T1000 (cell line): ENCODE results near the gene BCKDK.
"Not testable (repeated sequence)": the region's sequence is repeated elsewhere in the genome, so short reads cannot be mapped to it uniquely, and the experiment has no call there.

Source experiments
- DNase-seq: peaks from one replicate; lab custom pipeline; 2025; ENCODE audit warnings: mixed read lengths; lab: John Stamatoyannopoulos, UW

Gene BCKDK

DNA sequence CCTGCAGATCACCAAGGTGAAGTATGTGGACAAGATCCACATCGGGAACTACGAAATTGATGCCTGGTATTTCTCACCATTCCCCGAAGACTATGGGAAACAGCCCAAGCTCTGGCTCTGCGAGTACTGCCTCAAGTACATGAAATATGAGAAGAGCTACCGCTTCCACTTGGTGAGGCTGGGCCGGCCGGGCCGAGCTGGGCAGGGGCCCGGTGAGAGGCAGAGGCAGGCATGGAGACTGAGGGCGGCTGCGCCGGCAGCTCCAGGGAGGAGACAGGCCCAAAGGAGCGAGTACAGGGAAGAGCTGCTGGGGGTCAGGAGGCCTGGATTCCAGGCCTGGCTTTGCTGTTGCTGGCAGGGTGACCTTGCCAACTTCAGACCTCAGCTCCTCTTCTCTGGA lies 19.0 kb downstream of the BCKDK start:
- no peak for DNase-seq

DNA sequence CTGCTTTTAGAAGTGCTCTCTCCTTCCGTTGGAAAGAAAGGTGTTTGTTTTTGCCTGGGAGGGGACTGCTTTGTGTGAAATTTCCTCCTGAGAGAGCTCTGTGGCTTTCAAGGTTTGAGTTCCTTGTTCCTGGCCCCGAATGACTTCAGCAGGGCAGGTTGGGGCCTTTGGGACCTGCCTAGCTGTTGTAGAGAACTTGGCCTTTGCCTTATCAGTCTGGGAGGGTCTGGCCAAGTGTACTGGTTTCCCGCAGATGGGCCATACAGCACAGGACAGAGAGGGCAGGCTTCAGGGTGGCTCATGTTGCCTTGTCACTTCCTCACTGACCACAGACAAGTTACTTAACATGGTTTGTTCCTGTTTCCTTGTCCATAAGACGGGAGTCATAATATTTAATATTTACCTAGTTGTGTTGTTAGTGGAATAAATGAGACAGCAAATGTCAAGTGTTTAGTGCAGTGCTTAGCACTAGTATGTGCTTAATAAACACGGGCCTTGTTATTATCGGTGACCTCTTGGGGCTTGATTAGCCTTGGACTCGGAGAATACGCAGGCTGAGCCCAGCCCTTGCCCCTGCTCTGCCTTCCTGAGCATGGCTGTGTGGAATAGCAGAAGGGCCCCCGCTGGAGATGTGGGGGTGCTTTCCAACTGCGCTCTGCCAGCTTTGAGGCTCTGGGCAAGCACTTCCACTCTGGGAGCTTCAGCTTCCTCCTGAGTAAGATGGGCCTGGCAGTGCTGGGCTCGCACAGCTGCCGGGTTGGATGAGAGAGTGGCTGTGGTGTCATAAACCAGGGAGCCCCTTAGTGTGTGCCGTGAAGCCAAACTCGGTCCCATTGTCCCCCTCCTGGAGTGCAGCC lies 20.8 kb downstream of the BCKDK start:
- DNase-seq, result no peak

DNA sequence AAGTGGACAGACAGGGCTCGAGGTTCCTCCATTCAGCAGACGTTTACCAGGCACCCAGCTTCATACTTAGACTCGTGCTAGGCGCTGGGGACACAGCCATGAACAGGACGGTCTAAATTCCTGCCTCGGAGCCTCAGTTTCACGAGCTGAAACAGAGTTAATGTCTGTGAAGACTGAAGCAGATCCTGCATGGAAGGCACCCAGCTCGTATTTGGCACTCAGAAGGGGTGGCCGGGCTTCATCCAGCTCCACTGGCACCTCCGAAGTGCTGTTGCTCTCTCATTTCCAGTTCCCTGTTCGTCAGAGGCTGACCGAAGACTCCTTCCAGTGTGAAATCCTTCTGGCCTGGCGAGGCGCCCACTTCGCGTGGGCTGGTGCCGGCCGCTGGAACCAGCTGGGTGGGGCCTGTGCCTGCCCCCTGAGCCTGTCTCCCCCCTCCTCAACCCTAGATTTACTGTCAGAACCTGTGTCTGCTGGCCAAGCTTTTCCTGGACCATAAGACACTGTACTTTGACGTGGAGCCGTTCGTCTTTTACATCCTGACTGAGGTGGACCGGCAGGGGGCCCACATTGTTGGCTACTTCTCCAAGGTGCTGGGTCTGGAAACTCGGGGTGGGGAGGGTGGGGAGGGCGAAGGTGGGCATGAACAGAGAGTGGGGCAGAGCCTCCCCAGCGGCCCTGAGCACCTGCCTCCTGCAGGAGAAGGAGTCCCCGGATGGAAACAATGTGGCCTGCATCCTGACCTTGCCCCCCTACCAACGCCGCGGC lies 21.6 kb downstream of the BCKDK start:
- DNase-seq, result no peak

DNA sequence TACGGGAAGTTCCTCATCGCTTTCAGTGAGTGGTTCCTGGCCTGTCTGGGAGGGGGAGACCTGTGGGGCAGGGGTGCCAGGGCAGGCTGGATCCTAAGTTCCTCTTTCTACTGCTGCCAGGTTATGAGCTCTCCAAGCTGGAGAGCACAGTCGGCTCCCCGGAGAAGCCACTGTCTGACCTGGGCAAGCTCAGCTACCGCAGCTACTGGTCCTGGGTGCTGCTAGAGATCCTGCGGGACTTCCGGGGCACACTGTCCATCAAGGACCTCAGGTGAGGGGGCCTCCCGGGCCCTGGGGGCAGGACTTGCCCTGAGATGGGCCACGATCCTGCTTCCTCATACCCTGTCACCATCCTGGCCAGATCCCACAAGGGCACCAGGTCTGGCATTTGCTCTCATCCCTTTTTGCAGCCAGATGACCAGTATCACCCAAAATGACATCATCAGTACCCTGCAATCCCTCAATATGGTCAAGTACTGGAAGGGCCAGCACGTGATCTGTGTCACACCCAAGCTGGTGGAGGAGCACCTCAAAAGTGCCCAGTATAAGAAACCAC lies 22.2 kb downstream of the BCKDK start:
- DNase-seq, result no peak

DNA sequence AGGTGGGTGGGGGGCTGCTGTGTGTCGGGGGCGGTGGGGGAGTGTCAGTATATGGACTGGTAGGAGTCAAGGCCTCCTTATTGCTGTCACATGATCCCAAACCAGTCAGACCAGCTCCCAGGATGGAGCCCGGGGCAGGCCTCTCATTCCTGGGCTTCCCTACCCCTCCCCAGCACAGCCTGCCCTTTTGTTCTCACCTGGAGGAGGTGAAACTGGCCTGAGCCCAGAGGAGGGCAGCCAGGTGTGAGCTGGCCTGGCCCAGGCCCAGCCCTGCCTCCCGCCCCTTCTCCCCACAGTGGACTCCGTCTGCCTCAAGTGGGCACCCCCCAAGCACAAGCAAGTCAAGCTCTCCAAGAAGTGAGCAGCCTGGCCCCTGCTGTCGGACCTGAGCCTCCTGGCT lies 22.7 kb downstream of the BCKDK start:
- no peak for DNase-seq

DNA sequence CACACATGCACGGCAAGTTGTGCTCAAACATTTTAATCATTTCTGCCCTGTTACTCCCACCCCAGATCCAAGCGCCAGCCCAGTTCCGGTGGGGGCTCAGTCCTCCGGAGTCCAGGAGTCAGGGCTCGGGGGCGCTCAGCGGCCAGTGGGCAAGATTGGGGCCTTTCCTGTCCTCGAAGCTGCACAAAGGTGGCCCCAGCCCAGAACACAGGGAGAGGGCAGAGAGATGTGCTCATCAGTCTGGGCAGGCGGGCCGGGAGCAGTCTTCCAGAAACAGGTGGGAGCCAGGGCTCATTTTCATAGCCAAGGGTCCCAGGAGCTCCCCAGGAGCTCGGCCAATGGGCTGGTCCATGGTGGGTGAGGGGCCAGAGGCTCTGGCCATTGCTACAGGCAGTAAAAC lies 23.2 kb downstream of the BCKDK start:
- DNase-seq, result no peak

DNA sequence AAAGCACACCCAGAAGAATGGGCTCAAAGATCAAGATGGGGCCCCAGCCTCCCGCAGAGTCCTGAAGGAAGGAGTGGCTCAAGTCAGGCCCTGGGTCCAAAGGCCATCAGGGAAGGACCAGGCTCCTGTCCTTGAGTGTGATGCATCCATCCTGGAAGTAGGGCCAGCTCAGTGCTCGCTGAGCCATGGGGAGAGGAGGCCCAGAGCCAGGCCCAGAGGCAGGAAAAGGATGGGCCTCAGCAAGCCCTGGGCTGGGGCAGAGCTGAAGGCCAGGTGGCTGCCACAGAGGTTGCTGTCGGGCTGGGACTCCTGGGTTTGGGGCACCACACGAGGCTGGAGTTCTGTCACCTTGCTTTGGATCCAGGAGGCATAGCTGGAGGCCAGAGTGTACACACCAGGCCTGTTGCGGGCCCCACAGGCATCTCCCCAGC lies 23.7 kb downstream of the BCKDK start:
- no peak for DNase-seq

DNA sequence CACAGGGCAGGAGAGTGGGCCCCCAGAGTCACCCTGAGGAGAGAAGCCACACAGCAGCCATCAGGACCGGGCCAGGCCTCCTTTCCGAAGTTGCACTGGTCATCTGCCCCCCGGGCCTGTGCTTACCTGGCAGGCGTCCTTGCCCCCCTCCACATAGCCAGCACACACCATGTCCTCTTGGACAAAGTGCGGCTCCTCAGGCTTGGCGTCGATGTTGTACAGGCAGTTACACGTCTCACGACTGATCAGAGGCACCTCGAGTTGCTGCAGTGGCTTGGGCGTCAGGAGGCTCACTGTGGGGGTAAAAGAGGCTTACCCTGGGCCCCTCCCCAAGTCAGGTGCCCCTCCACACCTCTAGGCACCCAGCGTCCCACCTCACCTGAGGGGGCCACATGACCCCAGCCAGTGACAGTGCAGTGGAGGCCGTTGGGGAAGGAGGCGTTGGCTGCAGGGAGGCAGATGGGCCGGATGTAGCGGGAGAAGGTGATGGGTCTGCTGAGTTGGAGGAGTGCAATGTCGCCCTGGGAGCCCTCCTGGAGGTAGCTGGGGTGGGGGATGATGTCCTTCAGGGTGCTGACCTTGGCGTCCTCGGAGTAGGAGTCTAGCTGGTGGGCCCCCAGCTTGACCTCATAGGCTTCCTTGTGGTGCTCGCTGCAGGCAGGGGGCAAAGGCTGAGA lies 24.3 kb downstream of the BCKDK start:
- no peak for DNase-seq

DNA sequence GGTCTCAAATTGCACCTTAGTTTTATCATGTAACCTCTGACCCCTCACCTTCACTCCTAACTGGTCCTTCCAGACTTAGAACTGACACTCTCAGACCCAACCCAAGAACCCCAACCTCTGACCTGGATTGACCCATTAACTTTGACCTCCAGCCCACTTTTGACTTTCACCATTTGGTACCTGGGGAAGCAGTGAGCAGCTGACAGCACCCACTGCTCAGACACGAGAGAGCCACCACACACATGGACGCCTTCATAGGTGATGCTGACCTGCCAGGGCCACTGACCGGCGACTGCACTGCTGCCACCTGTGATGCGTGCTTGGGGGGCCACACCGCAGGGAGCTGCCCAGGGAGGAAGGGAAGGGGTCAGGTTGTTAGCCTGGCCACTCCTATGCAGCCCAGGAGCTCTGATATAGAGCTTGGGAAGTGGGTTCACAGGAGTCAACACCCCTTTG lies 24.9 kb downstream of the BCKDK start:
- no peak for DNase-seq

DNA sequence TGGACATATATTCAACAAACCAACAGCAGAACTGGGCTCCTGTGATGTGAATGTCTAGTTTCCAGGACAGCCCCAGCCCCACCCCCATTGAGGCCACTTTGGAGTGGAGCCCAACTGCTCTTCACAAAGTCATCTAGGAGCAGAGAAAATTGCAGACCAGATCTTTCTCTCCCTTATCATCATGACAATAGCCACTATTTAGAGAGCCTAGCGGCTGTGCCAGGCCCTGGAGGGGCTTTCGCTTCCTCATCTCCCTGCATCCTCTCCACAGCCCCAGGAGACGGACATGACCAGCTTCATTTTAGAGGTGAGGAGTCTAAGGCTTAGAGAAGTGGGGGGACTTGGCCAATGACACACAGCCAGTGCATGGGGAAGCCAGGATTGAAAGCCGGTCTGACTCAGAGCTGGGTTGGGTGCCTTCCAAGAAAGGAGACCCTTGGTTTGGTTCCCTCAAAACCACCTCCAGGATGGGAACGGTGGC lies 25.9 kb downstream of the BCKDK start:
- DNase-seq, result no peak

DNA sequence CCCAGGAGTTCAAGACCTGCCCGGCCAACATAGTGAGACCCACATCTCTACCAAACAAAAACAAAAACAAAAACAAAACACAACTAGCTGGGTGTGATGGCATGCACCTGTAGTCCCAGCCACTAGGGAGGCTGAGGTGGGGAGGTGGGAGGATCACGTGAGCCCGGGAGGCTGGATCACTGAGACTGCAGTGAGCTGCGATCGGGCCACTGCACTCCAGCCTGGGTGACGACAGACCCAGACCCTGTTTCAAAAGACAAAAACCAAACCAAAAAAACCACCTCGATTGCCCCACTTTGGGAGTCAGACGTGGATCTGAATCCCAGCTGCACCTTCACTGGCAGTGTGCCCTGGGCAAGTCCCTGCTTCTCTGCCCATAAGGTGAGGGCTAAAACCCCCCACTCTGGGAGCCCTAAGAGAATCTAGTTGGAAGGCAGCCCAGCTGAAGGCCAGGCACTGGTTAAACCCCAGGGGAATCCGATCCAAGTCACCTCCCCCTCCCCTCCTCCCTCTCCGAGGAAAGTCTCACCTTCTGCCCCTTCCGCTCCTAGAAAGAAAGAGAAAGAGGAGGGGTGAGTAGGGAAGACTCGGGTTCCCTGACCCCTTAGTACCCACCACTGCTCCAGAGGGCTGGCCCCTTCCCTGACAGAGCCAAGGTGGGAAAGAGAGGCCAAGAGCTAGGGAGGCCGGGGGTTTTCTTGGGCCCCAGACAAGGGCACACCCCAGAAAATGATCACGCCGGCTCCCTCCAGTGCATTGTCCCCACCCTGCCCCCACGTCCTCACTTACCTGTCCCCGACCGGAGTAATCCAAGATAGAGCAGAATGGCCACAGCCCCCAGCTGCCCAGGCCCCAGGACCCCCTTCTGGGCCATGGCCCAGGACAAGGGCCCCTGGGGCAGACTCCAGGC lies 26.7 kb downstream of the BCKDK start:
- no peak for DNase-seq

DNA sequence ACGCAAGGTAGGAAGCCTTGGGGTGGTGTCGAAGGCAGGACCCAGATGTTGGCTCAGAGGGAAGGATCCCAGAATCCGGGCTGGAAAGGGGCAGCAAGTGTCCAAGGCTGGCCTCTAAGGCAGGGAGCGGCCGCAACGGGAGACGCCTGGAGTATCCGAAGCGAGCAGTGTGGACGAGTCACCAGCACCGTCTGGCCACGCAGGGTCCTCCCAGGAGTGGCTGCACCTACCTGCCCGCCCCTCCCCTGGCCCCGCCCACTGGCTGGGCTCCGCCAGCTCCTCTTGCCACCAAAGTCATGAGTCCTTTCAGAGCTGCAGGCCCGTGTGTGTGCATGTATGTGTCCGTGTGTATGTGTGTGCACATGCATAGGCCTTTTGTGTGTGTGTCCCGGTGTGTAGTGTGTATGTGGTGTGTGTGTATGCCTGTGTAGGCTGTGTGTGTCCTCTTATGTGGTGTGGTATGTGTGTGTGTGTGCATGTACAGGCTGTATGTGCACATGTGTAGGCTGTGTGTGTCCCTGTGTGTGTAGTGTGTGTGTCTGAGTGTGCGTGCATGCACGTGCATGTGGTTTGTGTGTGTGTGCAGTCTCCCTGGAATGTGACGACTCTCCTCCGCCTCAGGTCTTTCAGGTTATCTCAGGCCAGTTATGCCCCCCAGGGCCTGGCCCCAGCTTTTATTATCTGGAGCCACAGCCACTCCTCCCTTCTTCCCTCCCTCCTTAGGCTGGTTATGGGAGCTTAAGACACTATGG lies 27.5 kb downstream of the BCKDK start, which contains the start of gene PRSS8:
Gene PRSS8 (minus strand): TSS at position 193 of the 752 bp plus-strand sequence. CDS start 229 bp downstream, outside the sequence.
- no peak for DNase-seq

DNA sequence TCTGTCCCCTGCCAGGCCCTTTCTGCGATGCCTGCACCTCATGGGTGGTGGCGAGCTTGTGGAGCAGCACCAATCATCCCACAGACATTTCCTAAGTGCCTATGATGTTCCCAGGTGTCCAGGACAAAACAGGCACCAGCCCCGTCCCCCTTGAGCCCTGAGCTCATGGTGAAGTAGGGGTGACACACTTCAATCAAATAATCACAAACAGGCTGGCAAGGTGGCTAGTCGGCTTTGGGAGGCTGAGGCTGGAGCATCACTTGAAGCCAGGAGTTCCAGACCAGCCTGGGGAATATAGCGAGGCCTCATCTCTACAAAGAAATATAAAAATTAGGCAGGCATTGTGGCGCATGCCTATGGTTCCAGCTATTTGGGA lies 28.1 kb downstream of the BCKDK start:
- no peak for DNase-seq

DNA sequence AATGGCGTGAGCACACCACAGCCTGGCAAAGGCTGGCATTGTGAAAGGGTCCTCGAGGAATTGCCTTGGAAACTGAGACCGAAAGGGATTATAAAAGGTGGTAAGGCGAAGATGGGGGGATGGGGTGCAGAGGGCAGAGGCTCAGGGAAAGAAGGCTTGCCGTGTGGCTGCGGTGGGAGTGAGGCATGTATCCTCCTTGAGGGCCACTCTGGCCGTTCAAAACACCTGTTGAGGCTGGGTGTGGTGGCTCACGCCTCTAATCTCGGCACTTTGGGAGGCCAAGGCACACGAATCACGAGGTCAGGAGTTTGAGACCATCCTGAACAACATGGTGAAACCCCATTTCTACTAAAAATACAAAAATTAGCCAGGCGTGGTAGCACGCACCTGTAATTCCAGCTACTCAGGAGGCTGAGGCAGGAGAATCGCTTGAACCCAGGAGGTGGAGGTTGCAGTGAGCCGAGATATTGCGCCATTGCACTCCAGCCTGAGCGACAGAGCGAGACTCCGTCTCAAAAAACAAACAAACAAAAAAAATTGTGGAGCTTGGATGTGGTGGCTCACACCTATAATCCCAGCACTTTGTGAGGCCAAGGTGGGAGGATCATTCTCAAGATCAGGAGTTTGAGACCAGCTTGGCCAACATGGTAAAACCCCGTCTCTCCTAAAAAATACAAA lies 28.8 kb downstream of the BCKDK start:
- DNase-seq, result not testable (repeated sequence)

DNA sequence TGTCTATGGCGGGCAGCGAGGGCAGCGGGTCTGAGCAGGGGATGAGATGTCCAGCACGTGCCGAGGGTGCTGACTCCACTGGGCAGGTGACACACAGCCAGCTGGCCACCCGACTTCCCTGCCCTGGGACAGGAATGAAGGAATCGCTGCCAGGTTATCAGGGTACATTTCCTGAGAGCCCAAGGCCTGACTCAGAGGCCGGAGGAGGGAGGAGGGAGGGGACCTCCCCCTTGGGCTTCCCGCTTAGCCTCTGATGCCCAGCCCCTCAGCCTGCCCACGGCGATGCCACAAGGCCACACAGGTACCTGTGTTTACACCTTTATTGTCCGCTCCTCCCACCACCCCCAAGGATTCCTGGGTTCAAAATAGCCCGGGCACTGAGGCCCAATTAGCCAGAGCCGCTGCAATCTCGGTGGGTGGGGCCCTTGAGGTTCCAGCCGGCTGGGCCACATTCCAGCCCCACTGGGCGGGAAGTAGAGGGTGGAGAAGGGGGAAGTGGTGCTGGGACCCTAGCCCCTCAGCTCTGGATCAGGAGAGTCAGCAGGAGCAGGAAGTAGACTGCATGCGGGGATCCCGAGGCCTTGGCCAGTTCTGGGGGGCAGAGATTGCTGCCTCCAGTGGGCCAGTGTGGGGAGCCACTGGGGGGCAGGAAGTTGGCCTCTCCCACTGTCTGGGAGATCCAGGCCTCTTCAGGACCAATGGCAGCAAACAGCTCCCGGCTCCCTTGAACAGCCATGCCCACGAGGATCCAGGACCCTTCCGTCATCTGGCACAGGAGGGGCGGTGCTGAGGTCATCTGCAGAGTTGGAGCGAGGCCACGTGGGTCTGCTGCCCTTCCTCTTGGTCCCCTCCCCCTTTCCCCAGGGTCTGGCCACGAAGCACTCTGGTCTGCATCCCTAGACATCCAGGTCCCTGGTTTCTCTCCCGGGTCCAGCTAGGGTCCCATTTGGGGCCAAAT lies 30.7 kb downstream of the BCKDK start:
- DNase-seq, result no peak

DNA sequence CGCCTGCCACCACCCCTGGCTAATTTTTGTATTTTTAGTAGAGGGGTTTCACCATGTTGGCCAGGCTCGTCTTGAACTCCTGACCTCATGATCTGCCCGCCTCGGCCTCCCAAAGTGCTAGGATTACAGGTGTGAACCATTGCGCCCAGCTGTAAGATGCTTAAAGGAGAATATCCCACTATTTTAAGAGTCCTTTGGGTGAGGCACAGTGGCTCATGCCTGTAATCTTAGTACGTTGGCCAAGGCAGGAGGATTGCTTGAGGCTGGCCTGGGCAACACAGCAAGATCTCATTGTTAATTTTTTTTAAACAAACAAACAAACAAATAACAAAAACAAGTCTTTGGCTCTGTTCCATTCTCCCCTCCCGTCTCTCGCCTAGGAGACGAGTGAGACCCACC lies 32.9 kb downstream of the BCKDK start:
- DNase-seq, result not testable (repeated sequence)

DNA sequence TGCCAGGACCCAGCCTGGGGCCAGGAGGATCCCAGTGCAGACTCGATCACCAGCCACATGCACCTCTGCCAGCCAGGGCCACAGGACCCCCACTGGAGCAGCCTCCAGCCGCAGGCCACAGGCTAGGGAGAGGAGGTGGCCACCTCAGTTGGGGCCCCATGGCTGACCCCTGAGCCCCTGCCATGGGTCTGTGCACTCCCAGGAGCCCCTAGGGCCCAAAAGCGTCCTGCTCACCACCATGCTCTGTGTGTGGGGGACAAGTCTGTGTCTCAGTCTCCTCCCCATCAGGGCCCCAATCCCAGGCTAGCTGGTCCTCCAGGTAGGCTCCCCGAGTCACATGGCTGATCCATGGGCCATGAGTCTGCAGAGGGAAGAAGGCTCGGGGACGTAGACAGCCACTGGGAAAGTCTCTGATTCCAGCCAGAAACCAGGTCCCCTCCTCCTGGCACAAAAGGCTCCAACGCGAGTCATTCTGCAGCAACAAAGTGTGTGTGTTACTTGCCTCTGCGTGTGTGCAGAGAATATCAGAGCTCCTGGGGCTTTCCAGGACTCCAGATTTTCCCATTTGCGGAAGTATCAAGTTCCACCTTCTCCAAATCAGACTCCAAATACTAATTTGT lies 33.4 kb downstream of the BCKDK start:
- DNase-seq, result no peak
